ENCODE data around the gene DNAH17. TPM values are rescaled to one million over a fixed set of nuclear protein-coding genes. Genes with fewer than 3 reads are reported as not detected.

DNAH17 gene
- total and polyA plus RNA-seq, 2 experiments from 2014 or later: 1.7 TPM; not detected in 1

DNA sequence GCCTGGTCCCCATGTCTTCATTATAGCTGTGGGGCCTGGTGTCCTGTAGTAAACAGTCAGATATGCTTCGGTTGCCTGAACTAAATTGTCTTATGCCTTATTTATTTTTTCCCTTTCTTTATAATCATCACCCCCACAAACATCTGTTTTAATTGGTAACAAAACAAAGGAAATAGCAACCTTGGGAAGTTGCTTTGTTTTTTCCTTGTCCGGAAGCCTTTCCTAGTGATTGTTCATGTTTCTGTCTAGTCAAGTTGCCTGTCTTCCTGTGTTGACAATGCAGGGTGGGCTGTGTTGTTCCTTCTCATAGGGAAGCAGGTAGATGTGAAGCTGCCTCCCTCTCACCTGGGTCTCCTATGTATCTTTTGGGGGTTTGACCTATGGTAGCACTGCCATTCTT lies 182.0 kb downstream of the DNAH17 start:
- peak overlapping the region; percentile 43 for H3K27ac ChIP-seq
- peaks cover 16% of the 10 kb centered on the region for H3K36me3 ChIP-seq

DNA sequence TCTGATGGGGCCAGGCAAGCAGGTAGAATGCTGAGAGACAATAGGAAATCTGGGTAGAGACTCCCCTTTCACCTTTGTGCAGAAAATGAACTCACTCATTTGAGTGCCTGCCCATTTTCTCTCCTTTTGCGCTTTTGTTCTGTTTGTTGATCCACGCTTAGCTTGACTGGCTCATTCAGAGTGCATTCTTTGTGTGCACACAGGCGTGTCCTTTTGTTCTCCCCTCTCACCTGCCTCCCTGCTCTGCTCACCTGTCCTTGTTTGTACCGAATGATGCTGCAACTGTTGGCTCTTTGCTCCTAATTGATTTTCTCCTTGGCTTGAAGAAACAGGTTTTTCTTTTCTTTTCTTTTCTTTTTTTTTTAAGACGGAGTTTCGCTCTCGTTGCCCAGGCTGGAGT lies 183.0 kb downstream of the DNAH17 start:
- Histone ChIP-seq H3K36me3 (peaks cover 8% of the 10 kb centered on the region), H3K27ac (no peak overlapping the region), H3K4me1 (ENCODE audit: low read depth) (peaks cover 4% of the 10 kb centered on the region), H3K27me3 (no peaks in the 10 kb centered on the region), H3K4me3 (no peak overlapping the region), H3K9me3 (ENCODE audit: low read depth) (no peaks in the 10 kb centered on the region)
- DNase-seq (ENCODE audit: low read depth in 1 of 2, low spot score in 1 of 2): no peak
- TF ChIP-seq, protein P1, sequence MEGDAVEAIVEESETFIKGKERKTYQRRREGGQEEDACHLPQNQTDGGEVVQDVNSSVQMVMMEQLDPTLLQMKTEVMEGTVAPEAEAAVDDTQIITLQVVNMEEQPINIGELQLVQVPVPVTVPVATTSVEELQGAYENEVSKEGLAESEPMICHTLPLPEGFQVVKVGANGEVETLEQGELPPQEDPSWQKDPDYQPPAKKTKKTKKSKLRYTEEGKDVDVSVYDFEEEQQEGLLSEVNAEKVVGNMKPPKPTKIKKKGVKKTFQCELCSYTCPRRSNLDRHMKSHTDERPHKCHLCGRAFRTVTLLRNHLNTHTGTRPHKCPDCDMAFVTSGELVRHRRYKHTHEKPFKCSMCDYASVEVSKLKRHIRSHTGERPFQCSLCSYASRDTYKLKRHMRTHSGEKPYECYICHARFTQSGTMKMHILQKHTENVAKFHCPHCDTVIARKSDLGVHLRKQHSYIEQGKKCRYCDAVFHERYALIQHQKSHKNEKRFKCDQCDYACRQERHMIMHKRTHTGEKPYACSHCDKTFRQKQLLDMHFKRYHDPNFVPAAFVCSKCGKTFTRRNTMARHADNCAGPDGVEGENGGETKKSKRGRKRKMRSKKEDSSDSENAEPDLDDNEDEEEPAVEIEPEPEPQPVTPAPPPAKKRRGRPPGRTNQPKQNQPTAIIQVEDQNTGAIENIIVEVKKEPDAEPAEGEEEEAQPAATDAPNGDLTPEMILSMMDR (IDR thresholded peaks at IDR 0.05; ENCODE audit: low read depth, low read length): no peak

More for the DNA sequence above, 182.0 kb downstream of the DNAH17 start:
- Histone ChIP-seq H3K4me3 (no peak overlapping the region), H3K4me1 (ENCODE audit: low read depth) (peaks cover 4% of the 10 kb centered on the region), H3K9me3 (ENCODE audit: low read depth) (no peaks in the 10 kb centered on the region), H3K27me3 (no peaks in the 10 kb centered on the region)
- TF ChIP-seq, protein P1 (IDR thresholded peaks at IDR 0.05; ENCODE audit: low read depth, low read length): no peak
- DNase-seq (ENCODE audit: low read depth in 1 of 2, low spot score in 1 of 2): no peak

DNA sequence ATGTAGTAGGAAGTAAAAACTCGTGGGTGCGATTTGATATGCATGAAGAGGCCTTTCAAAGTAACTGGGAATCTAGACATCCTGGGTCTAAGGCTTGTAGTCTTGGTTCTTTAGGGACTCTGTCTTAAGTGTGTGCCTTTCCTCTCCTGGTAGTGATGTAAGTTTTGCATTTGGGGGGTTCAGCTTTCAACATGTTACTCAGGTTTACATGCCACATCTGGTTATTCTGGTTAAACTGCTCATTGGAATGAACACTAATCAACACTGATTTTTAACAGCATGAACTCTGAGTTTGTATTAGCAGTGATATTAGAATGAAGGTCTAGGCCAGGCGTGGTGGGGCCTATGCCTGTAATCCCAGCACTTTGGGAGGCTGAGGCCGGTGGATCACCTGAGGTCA lies 183.6 kb downstream of the DNAH17 start:
- no peaks in the 10 kb centered on the region for H3K27me3 ChIP-seq
- H3K9me3 ChIP-seq (ENCODE audit: low read depth): no peaks in the 10 kb centered on the region
- no peak for DNase-seq (ENCODE audit: low read depth in 1 of 2, low spot score in 1 of 2)
- H3K27ac ChIP-seq: no peak overlapping the region
- peaks cover 4% of the 10 kb centered on the region for H3K36me3 ChIP-seq
- H3K4me3 ChIP-seq: no peak overlapping the region
- TF ChIP-seq, protein P1 (IDR thresholded peaks at IDR 0.05; ENCODE audit: low read depth, low read length): no peak
- H3K4me1 ChIP-seq (ENCODE audit: low read depth): peaks cover 5% of the 10 kb centered on the region

DNA sequence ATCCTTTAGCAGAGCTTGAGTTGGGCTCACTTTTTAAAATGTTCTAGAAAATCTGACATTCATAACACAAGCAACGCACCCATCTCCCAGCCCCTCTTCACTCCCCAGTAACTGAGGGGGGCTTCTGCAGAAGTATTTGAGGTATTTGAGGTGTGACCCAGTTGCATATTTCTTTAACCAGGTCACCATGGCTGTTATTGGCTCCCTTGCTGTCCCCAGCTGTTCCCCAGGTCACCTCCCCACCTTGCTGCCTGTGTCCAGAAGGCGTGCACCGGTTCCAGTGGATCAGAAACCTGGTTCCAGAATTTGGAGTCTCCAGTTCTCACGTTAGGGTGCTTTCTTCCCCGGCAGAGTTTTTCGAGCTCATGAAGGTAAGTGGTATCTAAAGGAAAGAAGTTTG lies 184.9 kb downstream of the DNAH17 start:
- TF ChIP-seq, protein P1 (IDR thresholded peaks at IDR 0.05; ENCODE audit: low read depth, low read length): no peak
- DNase-seq (ENCODE audit: low read depth in 1 of 2, low spot score in 1 of 2): no peak
- Histone ChIP-seq H3K27me3 (no peaks in the 10 kb centered on the region), H3K4me3 (no peak overlapping the region), H3K36me3 (no peaks in the 10 kb centered on the region), H3K9me3 (ENCODE audit: low read depth) (no peaks in the 10 kb centered on the region), H3K4me1 (ENCODE audit: low read depth) (peaks cover 12% of the 10 kb centered on the region), H3K27ac (no peak overlapping the region)

DNA sequence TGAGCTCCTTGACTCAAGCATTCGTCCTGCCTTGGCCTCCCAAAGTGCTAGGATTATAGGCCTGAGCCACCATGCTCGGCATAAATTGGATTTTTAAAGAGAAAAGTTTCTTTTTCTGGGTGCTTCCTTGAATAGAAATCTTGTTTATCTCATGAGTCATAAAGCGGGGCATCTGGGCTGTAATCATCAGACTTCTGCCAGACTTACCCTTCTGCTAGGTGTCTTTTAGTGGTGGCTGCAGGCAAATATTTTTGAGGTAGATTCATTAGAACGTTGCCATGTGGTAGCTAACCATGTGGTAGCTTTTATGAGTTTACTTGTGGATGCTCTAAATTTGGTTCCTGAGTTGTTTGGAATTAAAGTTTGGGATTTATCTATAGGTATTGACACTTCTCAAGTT lies 185.4 kb downstream of the DNAH17 start:
- no peak for DNase-seq (ENCODE audit: low read depth in 1 of 2, low spot score in 1 of 2)
- Histone ChIP-seq H3K9me3 (ENCODE audit: low read depth) (no peaks in the 10 kb centered on the region), H3K4me3 (no peak overlapping the region), H3K36me3 (no peaks in the 10 kb centered on the region), H3K4me1 (ENCODE audit: low read depth) (peaks cover 12% of the 10 kb centered on the region), H3K27ac (no peak overlapping the region), H3K27me3 (no peaks in the 10 kb centered on the region)
- TF ChIP-seq, protein P1 (IDR thresholded peaks at IDR 0.05; ENCODE audit: low read depth, low read length): no peak

DNA sequence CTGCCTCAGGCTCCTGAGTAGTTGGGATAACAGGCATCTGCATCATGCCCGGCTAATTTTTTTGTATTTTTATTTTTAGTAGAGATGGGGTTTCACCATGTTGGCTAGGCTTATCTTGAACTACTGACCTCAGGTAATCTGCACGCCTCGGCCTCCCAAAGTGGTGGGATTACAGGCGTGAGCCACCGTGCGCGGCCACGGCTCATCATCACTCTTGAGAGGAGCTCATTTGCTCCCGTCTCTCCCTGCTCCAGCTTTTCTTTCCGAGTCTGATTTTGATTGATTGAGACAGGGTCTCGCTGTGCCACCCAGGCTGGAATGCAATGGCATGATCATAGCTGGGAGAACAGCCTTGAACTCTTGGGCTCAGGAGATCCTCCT lies 186.2 kb downstream of the DNAH17 start:
- H3K36me3 ChIP-seq: no peaks in the 10 kb centered on the region
- DNase-seq (ENCODE audit: low read depth in 1 of 2, low spot score in 1 of 2): no peak
- no peaks in the 10 kb centered on the region for H3K27me3 ChIP-seq
- H3K4me3 ChIP-seq: no peak overlapping the region
- H3K9me3 ChIP-seq (ENCODE audit: low read depth): no peaks in the 10 kb centered on the region
- TF ChIP-seq, protein P1 (IDR thresholded peaks at IDR 0.05; ENCODE audit: low read depth, low read length): no peak
- H3K27ac ChIP-seq: no peak overlapping the region
- peaks cover 12% of the 10 kb centered on the region for H3K4me1 ChIP-seq (ENCODE audit: low read depth)

Measured in cardiac muscle cell (in vitro differentiated cells and primary cell).